Measurements from ENCODE around the gene MAP7D1. TPM values are rescaled to one million over a fixed set of nuclear protein-coding genes. Genes with fewer than 3 reads are reported as not detected.
A peak's percentile ranks its signal among the peaks of the same experiment; 100 is the strongest.

Gene MAP7D1
- total RNA-seq, 3 donors from 2014 or later = 162 to 182 (median 164) TPM

GRCh38 chr1:36122062-36123030 is 33.6 kb upstream of the MAP7D1 start:
- no peaks in the 10 kb centered on the region for H3K9me3 Mint-ChIP-seq
- no peaks in the 10 kb centered on the region for H3K36me3 Mint-ChIP-seq (ENCODE audit: insufficient read depth)
- no peak for ATAC-seq
- peaks cover 44% of the 10 kb centered on the region for H3K27me3 Mint-ChIP-seq (ENCODE audit: low read depth)
- H3K4me1 Mint-ChIP-seq (ENCODE audit: low read depth) = peaks cover 24% of the 10 kb centered on the region
- no peak for DNase-seq
- H3K4me3 Mint-ChIP-seq = no peak overlapping the region

- peak; percentile 40 to 55 for ATAC-seq
- Mint-ChIP-seq H3K4me1 (ENCODE audit: low read depth) (peaks cover 24% of the 10 kb centered on the region), H3K27me3 (ENCODE audit: low read depth) (peaks cover 44% of the 10 kb centered on the region), H3K36me3 (ENCODE audit: insufficient read depth) (no peaks in the 10 kb centered on the region), H3K9me3 (no peaks in the 10 kb centered on the region), H3K4me3 (no peak overlapping the region)
- DNase-seq = no peak
These were observed 32.6 kb upstream of the MAP7D1 start for GRCh38 chr1:36123356-36123755.

- peak overlapping the region; percentile 42 for H3K4me3 Mint-ChIP-seq
- H3K9me3 Mint-ChIP-seq = no peaks in the 10 kb centered on the region
These were observed 31.4 kb upstream of the MAP7D1 start for GRCh38 chr1:36124404-36125128.

GRCh38 chr1:36125129-36125991 is 30.6 kb upstream of the MAP7D1 start, which contains the start of gene COL8A2:
Gene COL8A2, minus strand, starts transcription at chr1:36125222. Its CDS starts 24,980 bp downstream, at chr1:36100242.
- H3K4me1 Mint-ChIP-seq (ENCODE audit: low read depth) = peaks cover 24% of the 10 kb centered on the region
- ATAC-seq = peak; percentile 32 to 38
- no peak for DNase-seq
- H3K9me3 Mint-ChIP-seq = no peaks in the 10 kb centered on the region
- H3K27me3 Mint-ChIP-seq (ENCODE audit: low read depth) = peaks cover 40% of the 10 kb centered on the region
- H3K36me3 Mint-ChIP-seq (ENCODE audit: insufficient read depth) = no peaks in the 10 kb centered on the region
- peak within 1 kb of the TSS; percentile 43 for H3K4me3 Mint-ChIP-seq

More at GRCh38 chr1:36124404-36125128, 31.4 kb upstream of the MAP7D1 start:
- peaks cover 44% of the 10 kb centered on the region for H3K27me3 Mint-ChIP-seq (ENCODE audit: low read depth)
- peak; percentile 4 to 11 for ATAC-seq
- no peaks in the 10 kb centered on the region for H3K36me3 Mint-ChIP-seq (ENCODE audit: insufficient read depth)
- H3K4me1 Mint-ChIP-seq (ENCODE audit: low read depth) = peaks cover 24% of the 10 kb centered on the region
- DNase-seq = no peak

GRCh38 chr1:36126005-36126716 is 29.8 kb upstream of the MAP7D1 start:
- DNase-seq (no peak), ATAC-seq (no peak)
- Mint-ChIP-seq H3K36me3 (ENCODE audit: insufficient read depth) (no peaks in the 10 kb centered on the region), H3K4me1 (ENCODE audit: low read depth) (peaks cover 24% of the 10 kb centered on the region), H3K27me3 (ENCODE audit: low read depth) (peaks cover 40% of the 10 kb centered on the region), H3K9me3 (no peaks in the 10 kb centered on the region), H3K4me3 (peak overlapping the region; percentile 43)

GRCh38 chr1:36126797-36127500 is 29.0 kb upstream of the MAP7D1 start:
- H3K9me3 Mint-ChIP-seq = no peaks in the 10 kb centered on the region
- no peak for ATAC-seq
- no peak overlapping the region for H3K4me3 Mint-ChIP-seq
- DNase-seq = no peak
- H3K4me1 Mint-ChIP-seq (ENCODE audit: low read depth) = peaks cover 24% of the 10 kb centered on the region
- H3K36me3 Mint-ChIP-seq (ENCODE audit: insufficient read depth) = no peaks in the 10 kb centered on the region
- peaks cover 36% of the 10 kb centered on the region for H3K27me3 Mint-ChIP-seq (ENCODE audit: low read depth)

GRCh38 chr1:36128126-36128904 is 27.6 kb upstream of the MAP7D1 start:
- no peaks in the 10 kb centered on the region for H3K9me3 Mint-ChIP-seq
- H3K27me3 Mint-ChIP-seq (ENCODE audit: low read depth) = peaks cover 25% of the 10 kb centered on the region
- peaks cover 18% of the 10 kb centered on the region for H3K4me1 Mint-ChIP-seq (ENCODE audit: low read depth)
- DNase-seq (no peak), ATAC-seq (no peak)
- no peak overlapping the region for H3K4me3 Mint-ChIP-seq
- H3K36me3 Mint-ChIP-seq (ENCODE audit: insufficient read depth) = no peaks in the 10 kb centered on the region

- Mint-ChIP-seq H3K36me3 (ENCODE audit: insufficient read depth) (no peaks in the 10 kb centered on the region), H3K27me3 (ENCODE audit: low read depth) (peaks cover 19% of the 10 kb centered on the region), H3K4me1 (ENCODE audit: low read depth) (peaks cover 16% of the 10 kb centered on the region), H3K4me3 (no peak overlapping the region), H3K9me3 (no peaks in the 10 kb centered on the region)
- no peak for ATAC-seq
- no peak for DNase-seq
These were observed 27.1 kb upstream of the MAP7D1 start for GRCh38 chr1:36128905-36129206.

GRCh38 chr1:36132029-36132428 is 23.9 kb upstream of the MAP7D1 start:
- Mint-ChIP-seq H3K27me3 (ENCODE audit: low read depth) (no peaks in the 10 kb centered on the region), H3K4me3 (no peak overlapping the region), H3K9me3 (no peaks in the 10 kb centered on the region), H3K4me1 (ENCODE audit: low read depth) (peaks cover 3% of the 10 kb centered on the region), H3K36me3 (ENCODE audit: insufficient read depth) (no peaks in the 10 kb centered on the region)
- ATAC-seq = no peak
- no peak for DNase-seq

GRCh38 chr1:36133484-36133883 is 22.5 kb upstream of the MAP7D1 start:
- no peaks in the 10 kb centered on the region for H3K9me3 Mint-ChIP-seq
- H3K4me3 Mint-ChIP-seq = no peak overlapping the region
- H3K36me3 Mint-ChIP-seq (ENCODE audit: insufficient read depth) = peaks cover 8% of the 10 kb centered on the region
- H3K27me3 Mint-ChIP-seq (ENCODE audit: low read depth) = no peaks in the 10 kb centered on the region
- no peak for DNase-seq
- peaks cover 3% of the 10 kb centered on the region for H3K4me1 Mint-ChIP-seq (ENCODE audit: low read depth)
- ATAC-seq = no peak

GRCh38 chr1:36134031-36134430 is 21.9 kb upstream of the MAP7D1 start:
- Mint-ChIP-seq H3K4me1 (ENCODE audit: low read depth) (peaks cover 3% of the 10 kb centered on the region), H3K27me3 (ENCODE audit: low read depth) (no peaks in the 10 kb centered on the region), H3K36me3 (ENCODE audit: insufficient read depth) (peaks cover 8% of the 10 kb centered on the region), H3K9me3 (no peaks in the 10 kb centered on the region), H3K4me3 (no peak overlapping the region)
- ATAC-seq (no peak), DNase-seq (no peak)

- Mint-ChIP-seq H3K36me3 (ENCODE audit: insufficient read depth) (peaks cover 11% of the 10 kb centered on the region), H3K4me1 (ENCODE audit: low read depth) (peaks cover 3% of the 10 kb centered on the region), H3K27me3 (ENCODE audit: low read depth) (no peaks in the 10 kb centered on the region), H3K4me3 (no peak overlapping the region), H3K9me3 (no peaks in the 10 kb centered on the region)
- ATAC-seq (peak; percentile 57 to 59), DNase-seq (no peak)
These were observed 21.2 kb upstream of the MAP7D1 start for GRCh38 chr1:36134505-36135329.
